PC-9 (cell line): Measurements from ENCODE around the gene MIGA1. TPM values are rescaled to one million over a fixed set of nuclear protein-coding genes. Genes with fewer than 3 reads are reported as not detected.

ENCODE experiments used
- BruUV-seq: library from RNA; stranded (reverse); fragments of 400-500 nt; replicated peaks from 2 replicates; lab custom pipeline; 2021; lab: Mats Ljungman, UMichigan
- CTCF ChIA-PET: fragments of 300-600 bp; sonication (Branson Sonifier 250); formaldehyde crosslinking; loops from one replicate; lab custom pipeline; 2022; ENCODE audit warnings: antibody characterized with exemption; lab: Charles Lee
- POLR2A ChIA-PET: fragments of 300-600 bp; sonication (Branson Sonifier 250); formaldehyde crosslinking; loops from one replicate; lab custom pipeline; 2022; ENCODE audit warnings: antibody characterized with exemption; ENCODE audit not compliant: unreplicated experiment; lab: Charles Lee
- DNase-seq, 2 experiments: peaks; one replicate each; pipeline versions ENCODE4 v3.0.0 to v3.0.0-alpha.2; 2015 to 2022; ENCODE audit warnings: mixed read lengths in 1 of 2
- H2AFZ ChIP-seq: fragments of 200-600 bp; sonication (generic); 2 replicates; pipeline ENCODE4 v1.8.1; 2017; ENCODE audit warnings: antibody characterized with exemption
- H3F3A ChIP-seq: fragments of 200-600 bp; sonication (generic); 2 replicates; pipeline ENCODE4 v1.8.1; 2017; ENCODE audit warnings: antibody characterized with exemption, mild to moderate bottlenecking, low read depth; ENCODE audit not compliant: insufficient read depth
- H3K27ac ChIP-seq: fragments of 200-600 bp; sonication (generic); 2 replicates; pipeline ENCODE4 v1.6.1; 2016; ENCODE audit warnings: mixed run types
- H3K27me3 ChIP-seq: fragments of 200-600 bp; sonication (generic); 2 replicates; pipeline ENCODE4 v1.6.1; 2016; ENCODE audit warnings: low read depth, mixed run types; ENCODE audit not compliant: insufficient read depth
- H3K36me3 ChIP-seq: fragments of 200-600 bp; sonication (generic); 2 replicates; pipeline ENCODE4 v1.6.1; 2016; ENCODE audit warnings: low read depth, mixed run types
- H3K4me1 ChIP-seq: fragments of 200-600 bp; sonication (generic); replicated peaks from 2 replicates; pipeline ENCODE4 v1.6.1; 2016; ENCODE audit warnings: mixed run types; ENCODE audit not compliant: insufficient read depth
- H3K4me2 ChIP-seq: fragments of 200-600 bp; sonication (generic); 2 replicates; pipeline ENCODE4 v1.6.1; 2017; ENCODE audit warnings: mixed run types
- H3K4me3 ChIP-seq: fragments of 200-600 bp; sonication (generic); 2 replicates; pipeline ENCODE4 v1.6.1; 2016; ENCODE audit warnings: mixed run types
- H3K79me2 ChIP-seq: fragments of 200-600 bp; sonication (generic); 2 replicates; pipeline ENCODE4 v1.6.1; 2017; ENCODE audit warnings: low read depth, mixed run types
- H3K9me2 ChIP-seq: fragments of 200-600 bp; sonication (generic); 2 replicates; pipeline ENCODE4 v1.8.1; 2017; ENCODE audit warnings: mild to moderate bottlenecking; ENCODE audit not compliant: insufficient read depth
- H3K9me3 ChIP-seq: fragments of 200-600 bp; sonication (generic); 2 replicates; pipeline ENCODE4 v1.8.1; 2016; ENCODE audit warnings: low read depth; ENCODE audit not compliant: insufficient read depth
- H4K20me1 ChIP-seq: fragments of 200-600 bp; sonication (generic); 2 replicates; pipeline ENCODE4 v1.8.1; 2017; ENCODE audit not compliant: insufficient read depth
- EZH2 ChIP-seq: fragments of 200-600 bp; sonication (generic); IDR thresholded peaks from 2 replicates; pipeline ENCODE4 v1.8.0; 2017; ENCODE audit warnings: antibody characterized with exemption, low read depth
- intact Hi-C: fragments of 100-400 bp; cut with micrococcal nuclease; formaldehyde crosslinking; loops from one replicate; pipeline ENCODE4 v1.10.0; 2022; ENCODE audit not compliant: unreplicated experiment
- total RNA-seq: library from RNA; stranded (reverse); gene quantifications from 2 replicates; pipeline ENCODE4 v1.2.3, GENCODE V29; 2021
- TF ChIP-seq, protein P1 (sequence below): fragments of 200-600 bp; sonication (generic); conservative IDR thresholded peaks from 2 replicates; pipeline ENCODE4 v1.6.1; 2017; ENCODE audit warnings: mixed run types, antibody characterized with exemption, mild to moderate bottlenecking, moderate library complexity

MIGA1 gene
- total RNA-seq, 1 experiment from 2014 or later, result 11.5 TPM

DNA sequence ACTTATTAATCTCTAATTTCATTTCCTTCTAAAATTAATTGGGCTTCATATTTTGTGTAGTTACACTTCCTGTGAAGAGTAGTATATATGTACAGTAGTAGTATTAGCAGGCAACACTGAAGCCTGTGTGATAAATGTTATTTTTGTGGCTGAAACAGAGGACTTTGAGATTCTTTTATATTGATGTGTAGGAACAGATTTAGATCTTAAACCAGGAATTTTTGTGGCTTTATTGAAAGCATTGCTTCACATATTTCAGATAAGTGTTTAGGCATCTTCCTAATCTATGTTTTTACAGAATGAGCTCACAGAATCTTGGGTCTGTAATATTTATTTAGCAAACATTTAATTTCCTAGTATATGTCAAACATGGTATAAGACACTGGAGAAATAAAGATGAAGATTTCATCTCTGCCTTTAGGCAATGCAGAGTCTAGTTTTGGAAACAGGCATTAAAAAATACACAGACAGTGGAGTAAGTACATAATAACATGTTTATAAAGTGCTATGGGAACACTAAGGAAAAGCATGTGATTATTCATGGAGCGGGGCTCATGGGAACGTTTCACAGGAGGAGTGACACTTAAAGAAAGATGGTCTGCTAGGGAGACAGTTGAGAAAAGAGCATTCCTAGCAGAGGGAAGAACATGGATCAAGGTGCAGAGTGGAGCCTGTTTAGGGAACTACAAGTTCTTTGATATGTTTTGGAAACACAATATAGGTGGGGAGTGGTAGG is 52.7 kb downstream of the MIGA1 start:
- Histone ChIP-seq H4K20me1 (no peaks in the 10 kb centered on the region), H3K9me2 (no peaks in the 10 kb centered on the region), H3K79me2 (no peaks in the 10 kb centered on the region), H3K4me2 (no peak overlapping the region), H3K27me3 (no peaks in the 10 kb centered on the region), H3K36me3 (no peaks in the 10 kb centered on the region), H3K4me3 (no peak overlapping the region), H3F3A (no peaks in the 10 kb centered on the region), H3K4me1 (no peaks in the 10 kb centered on the region), H2AFZ (no peak overlapping the region), H3K27ac (no peak overlapping the region), H3K9me3 (no peaks in the 10 kb centered on the region)
- CTCF ChIA-PET, result no interaction called here
- TF ChIP-seq EZH2, result no peak
- BruUV-seq, result no TSS peak
- no peak for DNase-seq
- POLR2A ChIA-PET, result no interaction called here
- intact Hi-C loops, result no loop called here

DNA sequence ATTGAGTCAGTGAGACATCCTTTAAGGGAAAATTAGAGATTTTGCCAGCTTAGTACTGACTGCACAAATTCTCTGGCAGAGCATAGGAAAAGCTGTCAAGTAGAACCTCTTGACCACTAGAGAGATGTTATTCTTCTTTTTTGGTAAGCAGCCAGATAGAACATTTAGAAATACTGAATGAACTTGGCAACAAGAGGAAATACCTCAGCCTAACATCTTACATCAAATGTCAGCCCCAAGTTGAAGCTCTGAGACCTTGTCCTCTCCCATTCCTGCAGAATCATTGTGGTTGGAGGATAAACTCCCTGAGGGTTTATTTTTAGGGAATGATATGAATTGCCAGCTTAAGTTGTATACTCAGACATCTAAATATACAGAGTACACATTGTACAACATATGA is 53.5 kb downstream of the MIGA1 start:
- Histone ChIP-seq H3K27me3 (no peaks in the 10 kb centered on the region), H3K4me1 (no peaks in the 10 kb centered on the region), H4K20me1 (no peaks in the 10 kb centered on the region), H3K9me2 (no peaks in the 10 kb centered on the region), H3F3A (no peaks in the 10 kb centered on the region), H3K36me3 (no peaks in the 10 kb centered on the region), H3K79me2 (no peaks in the 10 kb centered on the region), H3K4me3 (no peak overlapping the region), H2AFZ (no peak overlapping the region), H3K27ac (no peak overlapping the region), H3K9me3 (no peaks in the 10 kb centered on the region), H3K4me2 (no peak overlapping the region)
- intact Hi-C loops, result no loop called here
- BruUV-seq, result no TSS peak
- no peak for DNase-seq
- TF ChIP-seq, protein P1, sequence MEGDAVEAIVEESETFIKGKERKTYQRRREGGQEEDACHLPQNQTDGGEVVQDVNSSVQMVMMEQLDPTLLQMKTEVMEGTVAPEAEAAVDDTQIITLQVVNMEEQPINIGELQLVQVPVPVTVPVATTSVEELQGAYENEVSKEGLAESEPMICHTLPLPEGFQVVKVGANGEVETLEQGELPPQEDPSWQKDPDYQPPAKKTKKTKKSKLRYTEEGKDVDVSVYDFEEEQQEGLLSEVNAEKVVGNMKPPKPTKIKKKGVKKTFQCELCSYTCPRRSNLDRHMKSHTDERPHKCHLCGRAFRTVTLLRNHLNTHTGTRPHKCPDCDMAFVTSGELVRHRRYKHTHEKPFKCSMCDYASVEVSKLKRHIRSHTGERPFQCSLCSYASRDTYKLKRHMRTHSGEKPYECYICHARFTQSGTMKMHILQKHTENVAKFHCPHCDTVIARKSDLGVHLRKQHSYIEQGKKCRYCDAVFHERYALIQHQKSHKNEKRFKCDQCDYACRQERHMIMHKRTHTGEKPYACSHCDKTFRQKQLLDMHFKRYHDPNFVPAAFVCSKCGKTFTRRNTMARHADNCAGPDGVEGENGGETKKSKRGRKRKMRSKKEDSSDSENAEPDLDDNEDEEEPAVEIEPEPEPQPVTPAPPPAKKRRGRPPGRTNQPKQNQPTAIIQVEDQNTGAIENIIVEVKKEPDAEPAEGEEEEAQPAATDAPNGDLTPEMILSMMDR, result no peak
- no peak for TF ChIP-seq EZH2
- POLR2A ChIA-PET, result no interaction called here
- CTCF ChIA-PET, result no interaction called here

DNA sequence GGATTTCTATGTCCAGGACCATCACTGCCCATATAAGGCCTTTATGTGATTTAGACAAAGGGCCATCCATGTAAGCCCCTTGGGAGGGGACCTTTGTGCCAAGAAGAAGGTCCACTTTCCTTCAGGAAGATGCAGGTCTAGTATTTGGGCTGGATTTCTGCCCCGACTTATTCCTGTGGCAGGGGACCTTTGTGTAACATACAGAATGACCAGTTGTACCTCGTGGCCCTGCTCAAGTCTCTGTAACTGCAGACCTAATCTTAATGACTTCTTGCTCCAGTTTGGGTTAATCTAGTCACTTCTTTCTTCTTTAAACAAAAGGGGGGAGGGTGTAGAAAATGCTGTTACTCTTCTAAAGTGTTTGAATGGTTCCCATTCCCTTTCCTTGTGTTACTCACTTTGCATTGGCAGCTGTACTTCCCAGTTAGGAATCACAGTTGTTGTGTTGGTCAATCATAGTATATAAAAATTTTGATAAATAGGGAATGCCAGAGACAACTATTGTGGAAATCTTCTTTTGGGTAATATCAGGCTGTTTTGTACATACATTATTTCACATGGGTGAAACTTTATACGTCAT is 54.2 kb downstream of the MIGA1 start:
- H3K4me1 ChIP-seq, result no peaks in the 10 kb centered on the region
- no peaks in the 10 kb centered on the region for H3K79me2 ChIP-seq
- ChIA-PET CTCF (no interaction called here), POLR2A (no interaction called here)
- no TSS peak for BruUV-seq
- no peak overlapping the region for H3K4me2 ChIP-seq
- no peaks in the 10 kb centered on the region for H3K36me3 ChIP-seq
- no peaks in the 10 kb centered on the region for H4K20me1 ChIP-seq
- TF ChIP-seq EZH2, result no peak
- TF ChIP-seq, protein P1, result no peak
- no peak overlapping the region for H3K27ac ChIP-seq
- H3F3A ChIP-seq, result no peaks in the 10 kb centered on the region
- intact Hi-C loops, result no loop called here
- H3K9me3 ChIP-seq, result no peaks in the 10 kb centered on the region
- no peak overlapping the region for H3K4me3 ChIP-seq
- no peaks in the 10 kb centered on the region for H3K27me3 ChIP-seq
- H3K9me2 ChIP-seq, result no peaks in the 10 kb centered on the region
- no peak overlapping the region for H2AFZ ChIP-seq
- no peak for DNase-seq
